OCI-LY1 (cell line): ENCODE results near the gene GINS3.

ENCODE experiments used
- H2AFZ ChIP-seq: fragments of 200-600 bp; sonication (generic), shearing (Covaris generic); 2 replicates; pipeline ENCODE4 v1.6.0; 2014; ENCODE audit warnings: antibody characterized with exemption, mild to moderate bottlenecking, low read length
- H3F3A ChIP-seq: fragments of 200-600 bp; sonication (generic), shearing (Covaris generic); 2 replicates; pipeline ENCODE4 v1.6.0; 2014; ENCODE audit warnings: mild to moderate bottlenecking, antibody characterized with exemption, low read length, moderate library complexity; ENCODE audit not compliant: insufficient read depth
- H3K27ac ChIP-seq: fragments of 200-600 bp; sonication (generic); 2 replicates; pipeline ENCODE4 v1.5.1; 2014; ENCODE audit warnings: low read length, mixed run types, mild to moderate bottlenecking, low read depth; ENCODE audit not compliant: poor library complexity, severe bottlenecking
- H3K27me3 ChIP-seq: fragments of 200-600 bp; sonication (generic); 2 replicates; pipeline ENCODE4 v1.6.0; 2014; ENCODE audit warnings: antibody characterized with exemption, mild to moderate bottlenecking, low read length, moderate library complexity; ENCODE audit not compliant: insufficient read depth
- H3K36me3 ChIP-seq: fragments of 200-600 bp; sonication (generic); 2 replicates; pipeline ENCODE4 v1.6.1; 2014; ENCODE audit warnings: mild to moderate bottlenecking, antibody characterized with exemption, low read length, moderate library complexity, mixed read lengths; ENCODE audit not compliant: insufficient read depth
- H3K4me1 ChIP-seq: fragments of 200-600 bp; sonication (generic); 2 replicates; pipeline ENCODE4 v1.5.1; 2014; ENCODE audit warnings: mild to moderate bottlenecking, low read length, moderate library complexity; ENCODE audit not compliant: insufficient read depth, severe bottlenecking
- H3K4me2 ChIP-seq: fragments of 200-600 bp; sonication (generic), shearing (Covaris generic); 2 replicates; pipeline ENCODE4 v1.6.1; 2014; ENCODE audit warnings: low read length
- H3K4me3 ChIP-seq: fragments of 200-600 bp; sonication (generic); 2 replicates; pipeline ENCODE4 v1.5.1; 2014; ENCODE audit warnings: low read length, low read depth, mild to moderate bottlenecking, mixed read lengths; ENCODE audit not compliant: poor library complexity, severe bottlenecking
- H3K79me2 ChIP-seq: fragments of 200-600 bp; shearing (Covaris generic); 2 replicates; pipeline ENCODE4 v1.6.1; 2016; ENCODE audit warnings: mixed run types, low read length, mixed read lengths; ENCODE audit not compliant: insufficient read depth
- H3K9ac ChIP-seq: fragments of 200-600 bp; sonication (generic), shearing (Covaris generic); 2 replicates; pipeline ENCODE4 v1.6.1; 2014; ENCODE audit warnings: mild to moderate bottlenecking, low read length, mixed read lengths
- H3K9me2 ChIP-seq: fragments of 200-600 bp; sonication (generic), shearing (Covaris generic); 2 replicates; pipeline ENCODE4 v1.6.1; 2014; ENCODE audit warnings: low read depth, mild to moderate bottlenecking, low read length, mixed read lengths
- H3K9me3 ChIP-seq: fragments of 200-600 bp; shearing (Covaris generic); 2 replicates; pipeline ENCODE4 v1.6.1; 2014; ENCODE audit warnings: low read length, mixed read lengths
- H4K20me1 ChIP-seq: fragments of 200-600 bp; sonication (generic), shearing (Covaris generic); 2 replicates; pipeline ENCODE4 v1.6.0; 2016; ENCODE audit warnings: mild to moderate bottlenecking, low read length; ENCODE audit not compliant: insufficient read depth
- EZH2 ChIP-seq: fragments of 200-600 bp; sonication (generic), shearing (Covaris generic); IDR thresholded peaks from 2 replicates; pipeline ENCODE4 v1.8.0; 2017; ENCODE audit warnings: borderline replicate concordance, mixed run types, mild to moderate bottlenecking, antibody characterized with exemption, low read length, moderate library complexity, mixed read lengths
- TF ChIP-seq, protein P1 (sequence below): fragments of 200-600 bp; sonication (generic), shearing (Covaris generic); IDR thresholded peaks from 2 replicates; pipeline ENCODE4 v1.5.1; 2017; ENCODE audit warnings: mild to moderate bottlenecking, antibody characterized with exemption, low read length, moderate library complexity, mixed read lengths

The GINS3 gene

DNA sequence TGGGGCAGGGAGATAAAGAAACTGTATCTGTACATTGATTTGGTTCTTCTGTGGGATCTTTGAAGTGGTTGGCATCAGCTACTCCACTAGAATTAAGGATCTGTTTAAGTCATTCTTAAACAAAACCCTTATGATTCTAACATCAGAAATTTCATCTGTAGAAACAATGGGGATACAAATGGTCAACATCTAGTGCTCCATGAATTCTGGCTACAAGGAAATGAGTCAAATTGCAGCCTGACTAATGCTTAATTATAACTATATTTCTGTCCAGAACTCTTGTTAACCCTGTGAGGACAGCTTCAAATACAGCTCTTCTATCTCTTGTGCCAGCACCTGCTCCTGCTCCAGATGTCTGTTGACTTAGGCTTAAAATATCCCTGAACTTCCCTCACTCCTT lies 13.9 kb upstream of the GINS3 start:
- H3K4me2 ChIP-seq, result no peak overlapping the region

DNA sequence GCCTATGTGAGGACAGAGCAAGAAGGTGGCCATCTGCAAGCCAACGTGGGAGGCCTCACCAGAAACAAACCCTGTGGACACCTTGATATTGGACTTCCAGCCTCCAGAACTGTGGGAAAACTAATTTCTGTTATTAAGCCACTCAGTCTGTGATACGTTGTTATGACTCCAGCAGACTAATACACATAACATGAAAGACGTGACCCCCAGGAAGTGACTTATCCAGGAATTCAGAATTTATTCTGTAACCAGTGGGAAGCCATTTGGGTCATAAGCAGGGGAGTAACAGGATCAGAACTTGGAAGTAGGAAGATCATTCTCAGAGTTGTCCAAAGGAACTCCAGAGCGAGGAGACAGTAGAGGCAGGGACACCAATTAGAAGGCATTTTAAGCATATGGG lies 12.5 kb upstream of the GINS3 start:
- Histone ChIP-seq H3K27me3 (no peaks in the 10 kb centered on the region), H3K4me3 (no peak overlapping the region)

More for the DNA sequence above, 13.9 kb upstream of the GINS3 start:
- Histone ChIP-seq H3K79me2 (no peaks in the 10 kb centered on the region), H3K27ac (no peak overlapping the region), H3K27me3 (no peaks in the 10 kb centered on the region), H2AFZ (no peak overlapping the region), H3K36me3 (no peaks in the 10 kb centered on the region), H3K9me3 (no peaks in the 10 kb centered on the region), H3K9ac (no peak overlapping the region), H4K20me1 (no peaks in the 10 kb centered on the region), H3F3A (no peaks in the 10 kb centered on the region), H3K9me2 (no peaks in the 10 kb centered on the region), H3K4me1 (no peaks in the 10 kb centered on the region), H3K4me3 (no peak overlapping the region)
- TF ChIP-seq EZH2, result no peak
- TF ChIP-seq, protein P1, sequence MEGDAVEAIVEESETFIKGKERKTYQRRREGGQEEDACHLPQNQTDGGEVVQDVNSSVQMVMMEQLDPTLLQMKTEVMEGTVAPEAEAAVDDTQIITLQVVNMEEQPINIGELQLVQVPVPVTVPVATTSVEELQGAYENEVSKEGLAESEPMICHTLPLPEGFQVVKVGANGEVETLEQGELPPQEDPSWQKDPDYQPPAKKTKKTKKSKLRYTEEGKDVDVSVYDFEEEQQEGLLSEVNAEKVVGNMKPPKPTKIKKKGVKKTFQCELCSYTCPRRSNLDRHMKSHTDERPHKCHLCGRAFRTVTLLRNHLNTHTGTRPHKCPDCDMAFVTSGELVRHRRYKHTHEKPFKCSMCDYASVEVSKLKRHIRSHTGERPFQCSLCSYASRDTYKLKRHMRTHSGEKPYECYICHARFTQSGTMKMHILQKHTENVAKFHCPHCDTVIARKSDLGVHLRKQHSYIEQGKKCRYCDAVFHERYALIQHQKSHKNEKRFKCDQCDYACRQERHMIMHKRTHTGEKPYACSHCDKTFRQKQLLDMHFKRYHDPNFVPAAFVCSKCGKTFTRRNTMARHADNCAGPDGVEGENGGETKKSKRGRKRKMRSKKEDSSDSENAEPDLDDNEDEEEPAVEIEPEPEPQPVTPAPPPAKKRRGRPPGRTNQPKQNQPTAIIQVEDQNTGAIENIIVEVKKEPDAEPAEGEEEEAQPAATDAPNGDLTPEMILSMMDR, result no peak

DNA sequence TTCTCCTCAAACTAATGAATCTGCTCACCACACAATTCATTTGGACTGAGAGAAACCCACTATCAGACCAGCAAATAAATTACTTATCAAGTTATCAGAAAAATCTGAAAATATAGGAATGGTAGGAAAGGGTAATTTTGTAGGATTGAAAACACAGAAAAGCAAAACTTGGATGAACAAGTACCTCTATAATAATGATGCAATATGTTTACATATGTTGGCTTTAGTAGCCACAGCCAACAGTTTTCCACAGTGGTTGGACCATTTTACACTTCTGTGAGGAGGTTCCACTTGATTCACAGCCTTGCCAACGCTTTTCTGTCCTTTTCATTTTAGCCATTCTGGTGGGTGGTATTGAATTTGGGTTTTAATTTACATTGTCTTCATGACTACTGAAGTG lies 10.6 kb upstream of the GINS3 start:
- H3K36me3 ChIP-seq, result no peaks in the 10 kb centered on the region
- no peaks in the 10 kb centered on the region for H3K27me3 ChIP-seq
- no peak overlapping the region for H3K4me3 ChIP-seq
- no peak for TF ChIP-seq EZH2
- TF ChIP-seq, protein P1, result no peak
- no peaks in the 10 kb centered on the region for H3F3A ChIP-seq
- no peak overlapping the region for H2AFZ ChIP-seq
- H3K79me2 ChIP-seq, result no peaks in the 10 kb centered on the region
- no peaks in the 10 kb centered on the region for H3K4me1 ChIP-seq
- no peak overlapping the region for H3K9ac ChIP-seq
- no peaks in the 10 kb centered on the region for H3K9me3 ChIP-seq
- H3K4me2 ChIP-seq, result no peak overlapping the region
- H3K27ac ChIP-seq, result no peak overlapping the region
- H3K9me2 ChIP-seq, result no peaks in the 10 kb centered on the region
- no peaks in the 10 kb centered on the region for H4K20me1 ChIP-seq

More for the DNA sequence above, 12.5 kb upstream of the GINS3 start:
- H3K36me3 ChIP-seq, result no peaks in the 10 kb centered on the region
- H3K4me2 ChIP-seq, result no peak overlapping the region
- no peak overlapping the region for H2AFZ ChIP-seq
- no peak overlapping the region for H3K9ac ChIP-seq
- H3K79me2 ChIP-seq, result no peaks in the 10 kb centered on the region
- TF ChIP-seq, protein P1, result no peak
- TF ChIP-seq EZH2, result no peak
- H4K20me1 ChIP-seq, result no peaks in the 10 kb centered on the region
- no peaks in the 10 kb centered on the region for H3F3A ChIP-seq
- no peaks in the 10 kb centered on the region for H3K9me3 ChIP-seq
- no peaks in the 10 kb centered on the region for H3K4me1 ChIP-seq
- no peaks in the 10 kb centered on the region for H3K9me2 ChIP-seq
- H3K27ac ChIP-seq, result no peak overlapping the region
